Breast epithelium (tissue), 4 donors: ENCODE measurements around the gene WWP2. TPM values are rescaled to one million over a fixed set of nuclear protein-coding genes. Genes with fewer than 3 reads are reported as not detected.
"Not testable (repeated sequence)": the region's sequence is repeated elsewhere in the genome, so short reads cannot be mapped to it uniquely, and the experiment has no call there.

Source experiments
- DNase-seq, 2 donors: peaks; one replicate each; pipeline ENCODE4 v3.0.0-alpha.2; 2019; ENCODE audit warnings: low spot score in 2 of 2
- H3K27ac ChIP-seq, 2 donors: fragments of 200-600 bp; sonication (generic) in 1 of 2; one replicate each; pipeline ENCODE4 v1.5.1; 2016 to 2019; ENCODE audit warnings: mild to moderate bottlenecking in 1 of 2
- H3K27me3 ChIP-seq, 2 donors: fragments of 200-600 bp; sonication (generic) in 1 of 2; one replicate each; pipeline versions ENCODE4 v1.5.1 to v1.6.0; 2017 to 2019; ENCODE audit warnings: control low read depth in 1 of 2, mild to moderate bottlenecking in 1 of 2
- H3K36me3 ChIP-seq: fragments of 200-600 bp; one replicate; pipeline ENCODE4 v1.5.1; 2019
- H3K4me1 ChIP-seq, 2 donors: fragments of 200-600 bp; sonication (generic); one replicate each; pipeline ENCODE4 v1.5.1; 2016 to 2019; ENCODE audit warnings: control low read depth in 1 of 2
- H3K4me3 ChIP-seq, 3 donors: fragments of 200-600 bp; sonication (generic); 1 replicate in 2 of 3; 2 replicates in 1 of 3; pipeline ENCODE4 v1.5.1; 2016 to 2019; ENCODE audit warnings: mild to moderate bottlenecking in 3 of 3, moderate library complexity in 2 of 3
- H3K9me3 ChIP-seq, 2 donors: fragments of 200-600 bp; sonication (generic) in 1 of 2; one replicate each; pipeline ENCODE4 v1.5.1; 2016 to 2019; ENCODE audit warnings: control low read depth in 1 of 2
- POLR2A ChIP-seq: fragments of 450-650 bp; IDR thresholded peaks from one replicate; pipeline ENCODE4 v1.6.1; 2016; ENCODE audit warnings: antibody characterized with exemption, mild to moderate bottlenecking, moderate library complexity
- POLR2AphosphoS5 ChIP-seq, 3 donors: sonication (generic); formaldehyde crosslinking; IDR thresholded peaks; one replicate each; pipeline ENCODE4 v1.6.1; 2017; ENCODE audit warnings: antibody characterized with exemption in 3 of 3
- intact Hi-C: fragments of 100-400 bp; cut with DNase I; formaldehyde crosslinking; loops from one replicate; pipeline ENCODE4 v1.15.1; 2023; ENCODE audit warnings: low total_unique reads
- total RNA-seq, 3 donors: library from RNA; depleted of rRNA; stranded (reverse); fragments of >200 nt; gene quantifications; one replicate each; pipeline ENCODE4 v1.1.0, GENCODE V29; 2016
- TF ChIP-seq, protein P1 (sequence below), 3 donors: fragments of 450-650 bp; IDR thresholded peaks; one replicate each; pipeline ENCODE4 v1.5.1; 2016 to 2017; ENCODE audit warnings: antibody characterized with exemption in 3 of 3, mild to moderate bottlenecking in 3 of 3, moderate library complexity in 3 of 3

The WWP2 gene
- total RNA-seq, 3 donors from 2014 or later, result 34.1 to 46.5 (median 34.7) TPM

DNA sequence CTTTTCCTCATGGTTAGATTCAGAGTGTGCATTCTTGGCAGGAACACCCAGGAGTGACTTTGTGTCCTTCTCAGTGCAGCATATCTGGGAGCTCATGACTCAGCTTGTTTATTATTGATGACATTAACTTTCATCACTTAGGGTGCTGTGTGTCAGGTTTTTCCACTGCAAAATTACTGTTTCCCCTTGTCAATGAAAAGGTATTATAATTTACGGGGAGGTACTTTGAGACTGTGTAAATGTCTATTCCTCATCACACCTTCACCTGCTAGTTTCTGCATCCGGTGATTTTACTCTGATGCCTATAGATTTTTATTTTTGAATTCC, 50.5 kb downstream of the WWP2 start:
- H3K27ac ChIP-seq, result no peak overlapping the region
- no peak for TF ChIP-seq POLR2AphosphoS5 (IDR thresholded peaks at IDR 0.05)
- TF ChIP-seq, protein P1, sequence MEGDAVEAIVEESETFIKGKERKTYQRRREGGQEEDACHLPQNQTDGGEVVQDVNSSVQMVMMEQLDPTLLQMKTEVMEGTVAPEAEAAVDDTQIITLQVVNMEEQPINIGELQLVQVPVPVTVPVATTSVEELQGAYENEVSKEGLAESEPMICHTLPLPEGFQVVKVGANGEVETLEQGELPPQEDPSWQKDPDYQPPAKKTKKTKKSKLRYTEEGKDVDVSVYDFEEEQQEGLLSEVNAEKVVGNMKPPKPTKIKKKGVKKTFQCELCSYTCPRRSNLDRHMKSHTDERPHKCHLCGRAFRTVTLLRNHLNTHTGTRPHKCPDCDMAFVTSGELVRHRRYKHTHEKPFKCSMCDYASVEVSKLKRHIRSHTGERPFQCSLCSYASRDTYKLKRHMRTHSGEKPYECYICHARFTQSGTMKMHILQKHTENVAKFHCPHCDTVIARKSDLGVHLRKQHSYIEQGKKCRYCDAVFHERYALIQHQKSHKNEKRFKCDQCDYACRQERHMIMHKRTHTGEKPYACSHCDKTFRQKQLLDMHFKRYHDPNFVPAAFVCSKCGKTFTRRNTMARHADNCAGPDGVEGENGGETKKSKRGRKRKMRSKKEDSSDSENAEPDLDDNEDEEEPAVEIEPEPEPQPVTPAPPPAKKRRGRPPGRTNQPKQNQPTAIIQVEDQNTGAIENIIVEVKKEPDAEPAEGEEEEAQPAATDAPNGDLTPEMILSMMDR (IDR thresholded peaks at IDR 0.05), result no peak
- no peak for TF ChIP-seq POLR2A
- H3K9me3 ChIP-seq, result no peaks in the 10 kb centered on the region
- H3K4me1 ChIP-seq, result no peaks in the 10 kb centered on the region
- no peak overlapping the region for H3K4me3 ChIP-seq
- intact Hi-C loops, result no loop called here
- DNase-seq, result no peak
- no peaks in the 10 kb centered on the region for H3K27me3 ChIP-seq
- no peaks in the 10 kb centered on the region for H3K36me3 ChIP-seq

DNA sequence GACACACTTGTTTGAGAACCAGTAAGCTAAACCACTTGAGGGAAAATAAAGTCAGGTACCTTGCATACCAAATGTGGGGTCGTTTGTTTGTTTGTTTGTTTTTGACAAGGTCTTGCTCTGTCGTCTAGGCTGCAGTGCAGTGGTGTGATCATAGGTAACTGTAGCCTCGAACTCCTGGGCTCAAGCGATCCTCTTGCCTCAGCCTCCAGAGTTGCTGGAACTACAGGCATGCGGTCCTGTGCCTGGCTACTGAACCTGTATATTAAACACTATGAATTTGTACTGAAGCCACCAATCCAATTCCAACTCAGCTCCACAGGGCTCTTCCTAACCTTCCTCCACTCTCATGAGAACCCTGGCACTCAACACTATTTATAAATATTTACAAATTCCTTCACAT, 51.9 kb downstream of the WWP2 start:
- Histone ChIP-seq H3K36me3 (no peaks in the 10 kb centered on the region), H3K9me3 (no peaks in the 10 kb centered on the region), H3K27ac (no peak overlapping the region), H3K4me1 (no peaks in the 10 kb centered on the region), H3K4me3 (no peak overlapping the region), H3K27me3 (no peaks in the 10 kb centered on the region)
- intact Hi-C loops, result no loop called here
- DNase-seq, result no peak
- TF ChIP-seq POLR2A, result no peak
- TF ChIP-seq, protein P1 (IDR thresholded peaks at IDR 0.05), result no peak
- no peak for TF ChIP-seq POLR2AphosphoS5 (IDR thresholded peaks at IDR 0.05)

DNA sequence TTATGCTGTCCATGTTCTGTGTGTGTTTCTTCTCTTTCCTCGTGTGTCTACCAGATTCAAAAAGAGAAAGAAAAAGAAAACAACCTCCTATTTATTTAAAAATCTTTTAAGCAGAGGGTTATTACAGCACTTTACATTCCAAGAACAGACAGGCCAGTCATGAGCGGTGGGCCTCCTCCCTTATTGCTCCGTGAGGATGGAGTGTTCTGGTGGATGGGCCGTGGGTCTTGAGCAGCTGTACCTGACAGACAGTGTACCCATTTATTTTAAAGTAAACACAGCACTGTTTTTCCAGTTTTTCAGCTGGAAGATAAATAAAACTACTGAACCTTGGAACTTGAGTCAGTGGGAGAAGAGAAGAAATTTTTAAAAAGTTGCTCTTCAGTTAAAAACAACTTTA, 52.4 kb downstream of the WWP2 start:
- no peak for DNase-seq
- Histone ChIP-seq H3K36me3 (no peaks in the 10 kb centered on the region), H3K9me3 (no peaks in the 10 kb centered on the region), H3K4me3 (no peak overlapping the region), H3K27me3 (no peaks in the 10 kb centered on the region), H3K27ac (no peak overlapping the region), H3K4me1 (no peaks in the 10 kb centered on the region)
- intact Hi-C loops, result no loop called here
- TF ChIP-seq POLR2A, result no peak
- TF ChIP-seq POLR2AphosphoS5 (IDR thresholded peaks at IDR 0.05), result no peak

DNA sequence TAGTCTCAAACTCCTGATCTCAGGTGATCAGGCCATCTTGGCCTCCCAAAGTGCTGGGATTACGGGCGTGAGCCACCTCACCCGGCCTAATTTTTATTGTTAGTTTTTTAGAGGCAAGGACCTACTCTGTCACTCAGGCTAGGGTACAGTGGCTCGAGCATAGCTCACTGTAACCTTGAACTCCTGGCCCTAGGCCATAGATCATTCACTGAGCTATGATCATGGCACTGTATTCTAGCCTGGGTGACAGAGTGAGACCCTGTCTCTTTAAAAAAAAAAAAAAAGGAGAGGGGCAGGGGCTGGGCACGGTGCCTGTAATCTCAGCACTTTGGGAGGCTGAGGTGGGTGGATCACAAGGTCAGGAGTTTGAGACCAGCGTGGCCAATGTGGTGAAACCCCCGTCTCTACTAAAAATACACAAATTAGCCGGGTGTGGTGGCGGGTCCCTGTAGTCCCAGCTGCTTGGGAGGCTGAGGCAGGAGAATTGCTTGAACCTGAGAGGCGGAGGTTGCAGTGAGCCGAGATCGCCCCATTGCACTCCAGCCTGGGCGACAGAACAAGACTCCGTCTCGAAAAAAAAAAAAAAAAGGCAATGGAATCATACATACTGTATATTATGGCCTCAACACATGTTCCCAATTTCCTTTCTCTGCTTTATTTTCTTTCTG, 53.2 kb downstream of the WWP2 start:
- H3K4me1 ChIP-seq, H3K27ac ChIP-seq, DNase-seq, H3K9me3 ChIP-seq, H3K27me3 ChIP-seq, H3K4me3 ChIP-seq, H3K36me3 ChIP-seq, intact Hi-C loops: not testable (repeated sequence)

DNA sequence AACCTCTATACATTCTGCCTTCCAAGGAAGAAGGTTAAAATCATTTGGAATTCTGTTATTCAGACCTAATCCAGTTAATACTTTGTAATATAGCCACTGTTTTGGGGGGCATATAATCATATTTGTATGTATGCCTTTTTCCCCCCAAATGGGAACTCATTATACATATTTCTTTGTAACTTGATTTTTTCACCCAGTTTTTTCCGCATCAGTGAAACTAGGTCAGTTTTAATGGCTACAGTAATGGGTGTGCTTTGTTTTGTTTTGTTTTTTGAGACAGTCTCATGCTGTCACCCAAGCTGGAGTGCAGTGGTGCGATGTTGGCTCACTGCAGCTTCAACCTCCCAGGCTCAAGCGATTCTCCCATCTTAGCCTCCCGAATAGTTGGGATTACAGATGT, 54.9 kb downstream of the WWP2 start:
- Histone ChIP-seq H3K4me1 (no peaks in the 10 kb centered on the region), H3K9me3 (no peaks in the 10 kb centered on the region), H3K27ac (no peak overlapping the region), H3K27me3 (no peaks in the 10 kb centered on the region), H3K4me3 (no peak overlapping the region), H3K36me3 (no peaks in the 10 kb centered on the region)
- no peak for DNase-seq
- intact Hi-C loops, result no loop called here
- TF ChIP-seq, protein P1 (IDR thresholded peaks at IDR 0.05), result no peak
- TF ChIP-seq POLR2A (no peak), POLR2AphosphoS5 (IDR thresholded peaks at IDR 0.05) (no peak)

DNA sequence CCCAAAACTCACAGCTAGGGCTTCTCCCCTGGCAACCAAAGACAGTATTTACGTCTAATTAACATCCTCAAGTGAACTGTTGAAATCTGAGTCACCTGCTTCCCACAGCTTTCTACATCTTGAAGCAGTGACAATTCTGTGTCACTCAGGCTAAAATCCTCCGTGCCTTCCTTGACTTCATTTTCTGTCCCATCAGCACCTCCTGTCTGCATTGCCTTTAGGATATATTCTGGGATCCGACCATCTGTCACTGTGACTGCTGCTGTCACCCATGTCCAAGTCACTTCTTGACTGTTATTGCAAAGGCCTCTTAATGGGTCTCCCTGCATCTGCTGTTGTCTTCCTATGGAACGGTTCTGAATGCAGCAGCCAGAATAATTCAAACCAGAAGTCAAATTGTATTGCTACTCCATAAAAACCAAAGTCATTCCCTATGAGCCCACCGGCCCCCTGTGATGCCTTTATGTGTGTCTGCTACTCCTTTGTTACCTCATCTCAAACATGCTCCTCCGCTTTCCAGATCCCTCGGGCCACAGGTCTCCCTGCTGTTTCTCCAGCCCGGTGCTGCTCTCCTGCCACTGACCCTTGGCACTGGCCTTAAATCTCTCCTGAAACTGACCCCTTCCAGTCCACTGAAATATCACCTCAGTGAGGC, 56.9 kb downstream of the WWP2 start:
- Histone ChIP-seq H3K4me3 (no peak overlapping the region), H3K4me1 (no peaks in the 10 kb centered on the region), H3K9me3 (no peaks in the 10 kb centered on the region), H3K36me3 (no peaks in the 10 kb centered on the region), H3K27me3 (no peaks in the 10 kb centered on the region), H3K27ac (no peak overlapping the region)
- intact Hi-C loops, result no loop called here
- no peak for DNase-seq
- TF ChIP-seq POLR2AphosphoS5 (IDR thresholded peaks at IDR 0.05) (no peak), POLR2A (no peak)
- TF ChIP-seq, protein P1 (IDR thresholded peaks at IDR 0.05), result no peak
